GM21737 (cell line): ENCODE results near the gene TLK2.
"Not testable (repeated sequence)": the region's sequence is repeated elsewhere in the genome, so short reads cannot be mapped to it uniquely, and the experiment has no call there.

Source experiments
- ATAC-seq: cut with Tn5 transposase; IDR thresholded peaks from one replicate; pipeline ENCODE4 v1.9.1; 2021; ENCODE audit warnings: mild to moderate bottlenecking, moderate library complexity; ENCODE audit not compliant: unreplicated experiment

TLK2 gene

DNA sequence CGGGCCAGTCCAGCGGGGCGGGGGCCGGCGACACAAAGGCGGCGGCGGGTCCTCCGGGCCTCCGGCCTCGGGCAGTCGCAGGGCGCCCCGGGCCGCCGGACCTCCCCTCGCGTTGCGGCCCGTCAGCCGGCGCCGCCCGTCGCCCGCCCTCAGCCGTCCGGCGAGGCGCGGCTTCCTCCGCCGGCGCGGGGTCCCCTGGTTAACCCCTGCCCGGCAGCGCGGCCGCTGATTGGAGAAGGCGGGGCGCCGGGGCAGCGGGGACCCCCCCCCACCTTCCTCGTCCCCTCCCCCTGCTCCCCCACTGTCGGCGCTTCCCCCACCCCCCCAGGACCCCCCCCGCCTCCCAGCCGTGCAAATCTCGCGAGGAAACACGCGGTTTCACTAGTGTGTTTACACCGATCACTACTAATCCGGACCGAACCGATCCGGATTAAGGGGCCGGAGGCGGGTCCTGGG lies at the start of gene TLK2:
Gene TLK2 (plus strand): TSS at position 402 of the 456 bp plus-strand sequence. CDS start 2,301 bp downstream, outside the sequence.
- ATAC-seq, result peak; percentile 76

- ATAC-seq, result not testable (repeated sequence)
Measured at GRCh38 chr17:62435251-62435650, 43.4 kb upstream of the TLK2 start.

DNA sequence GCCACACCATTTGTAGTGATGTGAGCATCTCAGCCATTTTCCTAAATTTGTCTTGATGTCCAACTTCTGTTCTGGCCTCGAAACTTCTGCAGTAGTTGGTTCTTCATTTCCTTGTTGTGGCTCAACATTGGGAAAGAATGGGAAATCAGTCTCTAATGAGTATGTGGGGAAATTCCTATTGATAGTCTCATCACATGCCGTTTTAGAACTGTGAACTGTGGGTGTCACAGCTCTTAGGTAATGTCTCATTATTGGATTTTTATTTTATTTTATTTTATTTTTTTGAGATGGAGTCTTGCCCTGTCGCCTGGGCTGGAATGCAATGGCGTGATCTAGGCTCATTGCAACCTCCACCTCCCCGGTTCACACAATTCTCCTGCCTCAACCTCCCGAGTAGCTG lies 37.4 kb upstream of the TLK2 start:
- not testable (repeated sequence) for ATAC-seq

GRCh38 chr17:62444063-62444462 lies 34.6 kb upstream of the TLK2 start:
- no peak for ATAC-seq

- ATAC-seq, result not testable (repeated sequence)
Measured at GRCh38 chr17:62445791-62446190, 32.8 kb upstream of the TLK2 start.

- not testable (repeated sequence) for ATAC-seq
Measured at GRCh38 chr17:62452195-62452594, 26.4 kb upstream of the TLK2 start.

DNA sequence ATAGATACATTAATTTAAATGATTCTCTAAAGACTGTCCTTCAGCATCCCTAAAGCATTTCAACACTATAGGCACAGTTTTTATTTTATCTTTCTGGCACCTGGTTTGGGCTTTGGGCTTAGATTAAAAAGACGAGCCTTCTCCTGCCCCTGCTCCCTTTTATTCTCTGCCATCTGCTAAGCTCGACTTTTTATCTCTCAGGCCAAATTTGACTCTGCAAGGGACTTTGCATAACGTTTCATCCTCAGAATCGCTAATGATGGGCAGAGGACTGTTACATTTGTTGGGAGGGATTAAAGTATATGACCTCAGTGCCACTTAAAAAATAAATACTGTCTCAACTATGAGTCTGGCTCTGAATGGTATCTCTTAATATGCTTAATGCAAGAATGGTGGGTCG lies 25.6 kb upstream of the TLK2 start:
- not testable (repeated sequence) for ATAC-seq

- peak; percentile 31 for ATAC-seq
Measured at GRCh38 chr17:62453656-62454055, 25.0 kb upstream of the TLK2 start.

GRCh38 chr17:62454111-62454510 lies 24.5 kb upstream of the TLK2 start:
- peak; percentile 52 for ATAC-seq

DNA sequence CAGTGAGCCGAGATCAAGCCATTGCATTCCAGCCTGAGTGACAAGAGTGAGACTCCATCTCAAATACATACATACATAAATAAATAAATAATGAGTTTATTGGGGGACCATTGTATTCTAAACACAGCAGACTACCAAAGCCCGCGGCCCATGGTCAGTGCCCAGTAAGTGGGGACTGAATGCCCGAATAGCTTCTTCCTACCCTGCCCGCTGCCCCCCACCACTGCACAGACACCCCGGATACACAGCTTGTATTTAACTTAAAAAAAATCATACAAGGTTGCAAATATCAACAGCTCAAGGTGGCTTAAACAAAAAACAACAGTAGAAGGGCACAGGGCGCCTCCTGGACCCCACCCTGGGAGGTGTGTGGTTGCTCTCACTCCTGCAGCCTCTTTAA lies 22.6 kb upstream of the TLK2 start:
- no peak for ATAC-seq

DNA sequence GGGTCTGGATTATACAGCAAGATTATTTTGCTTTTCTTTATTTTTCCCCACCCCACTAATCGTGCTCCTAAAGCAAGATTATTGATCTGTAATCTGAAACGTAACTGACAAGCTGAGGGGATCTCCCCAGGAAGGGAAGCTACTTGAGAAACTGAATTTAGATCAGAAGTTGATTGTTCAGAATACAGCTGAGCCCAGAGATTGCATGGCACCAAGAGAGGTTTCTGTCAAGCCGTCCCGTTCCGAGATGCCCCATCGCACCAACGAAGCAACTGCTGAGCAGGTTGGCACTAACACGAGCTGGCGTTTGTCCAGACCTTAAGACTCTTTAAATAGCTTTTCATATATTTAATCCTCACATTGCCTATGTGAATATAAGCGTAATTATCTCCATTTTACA lies 20.1 kb upstream of the TLK2 start:
- not testable (repeated sequence) for ATAC-seq

GRCh38 chr17:62464422-62464821 lies 14.2 kb upstream of the TLK2 start:
- ATAC-seq, result not testable (repeated sequence)

DNA sequence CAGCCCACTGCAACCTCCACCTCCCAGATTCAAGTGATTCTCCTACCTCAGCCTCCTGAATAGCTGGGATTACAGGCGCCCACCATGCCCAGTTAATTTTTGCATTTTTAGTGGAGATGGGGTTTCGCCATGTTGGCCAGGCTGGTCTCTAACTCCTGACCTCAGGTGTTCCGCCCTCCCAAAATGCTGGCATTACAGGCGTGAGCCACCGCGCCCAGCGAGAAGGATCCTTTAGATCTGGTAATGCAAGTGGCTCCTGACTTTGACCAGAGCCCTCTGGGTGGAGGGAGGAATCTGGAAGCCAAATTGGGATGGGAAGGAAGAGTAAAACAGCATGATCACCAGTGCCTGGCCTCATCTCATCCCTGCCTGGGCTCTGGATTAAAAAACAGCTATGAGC lies 13.4 kb upstream of the TLK2 start:
- not testable (repeated sequence) for ATAC-seq

GRCh38 chr17:62470666-62471379 lies 7.8 kb upstream of the TLK2 start:
- ATAC-seq, result not testable (repeated sequence)

GRCh38 chr17:62471380-62471880 lies 7.2 kb upstream of the TLK2 start:
- not testable (repeated sequence) for ATAC-seq

- not testable (repeated sequence) for ATAC-seq
Measured at GRCh38 chr17:62473030-62473982, 5.3 kb upstream of the TLK2 start.

GRCh38 chr17:62477111-62477510 lies 1.5 kb upstream of the TLK2 start:
- ATAC-seq, result not testable (repeated sequence)

DNA sequence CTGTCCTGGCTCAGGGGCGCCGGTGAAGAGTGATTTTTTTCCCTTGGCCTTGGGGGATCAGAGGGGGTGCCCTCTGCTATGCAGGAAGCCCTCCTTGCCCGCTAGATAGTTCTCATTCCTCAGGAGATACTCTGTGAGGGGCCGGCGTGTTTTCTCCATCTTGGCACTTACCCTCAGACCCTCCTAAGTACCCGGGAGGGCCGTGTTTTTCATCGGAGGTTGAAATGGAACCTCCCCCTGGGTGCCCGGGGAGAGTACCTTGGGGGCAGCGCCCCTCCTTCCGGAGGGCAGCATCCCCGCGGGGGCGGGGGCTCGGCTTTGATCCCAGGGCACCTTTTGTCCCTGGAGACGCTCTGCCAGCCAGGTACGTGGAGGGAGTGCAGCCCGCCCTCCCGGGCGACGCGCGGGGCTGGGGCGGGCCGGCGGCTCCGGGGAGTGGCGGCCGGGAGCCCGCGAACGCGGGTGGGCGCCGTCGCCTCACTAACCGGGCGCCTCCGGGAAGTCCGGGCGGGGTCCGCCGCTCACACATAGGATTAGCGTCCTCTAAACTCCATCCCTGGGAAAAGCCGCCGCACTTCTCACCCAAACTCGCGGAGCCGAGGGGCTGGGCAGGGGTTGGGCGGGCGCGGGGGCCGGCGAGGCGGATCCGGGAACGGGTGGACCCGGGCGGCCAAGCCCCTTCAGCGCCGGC lies 762 bp upstream of the TLK2 start:
- ATAC-seq, result peak; percentile 31

DNA sequence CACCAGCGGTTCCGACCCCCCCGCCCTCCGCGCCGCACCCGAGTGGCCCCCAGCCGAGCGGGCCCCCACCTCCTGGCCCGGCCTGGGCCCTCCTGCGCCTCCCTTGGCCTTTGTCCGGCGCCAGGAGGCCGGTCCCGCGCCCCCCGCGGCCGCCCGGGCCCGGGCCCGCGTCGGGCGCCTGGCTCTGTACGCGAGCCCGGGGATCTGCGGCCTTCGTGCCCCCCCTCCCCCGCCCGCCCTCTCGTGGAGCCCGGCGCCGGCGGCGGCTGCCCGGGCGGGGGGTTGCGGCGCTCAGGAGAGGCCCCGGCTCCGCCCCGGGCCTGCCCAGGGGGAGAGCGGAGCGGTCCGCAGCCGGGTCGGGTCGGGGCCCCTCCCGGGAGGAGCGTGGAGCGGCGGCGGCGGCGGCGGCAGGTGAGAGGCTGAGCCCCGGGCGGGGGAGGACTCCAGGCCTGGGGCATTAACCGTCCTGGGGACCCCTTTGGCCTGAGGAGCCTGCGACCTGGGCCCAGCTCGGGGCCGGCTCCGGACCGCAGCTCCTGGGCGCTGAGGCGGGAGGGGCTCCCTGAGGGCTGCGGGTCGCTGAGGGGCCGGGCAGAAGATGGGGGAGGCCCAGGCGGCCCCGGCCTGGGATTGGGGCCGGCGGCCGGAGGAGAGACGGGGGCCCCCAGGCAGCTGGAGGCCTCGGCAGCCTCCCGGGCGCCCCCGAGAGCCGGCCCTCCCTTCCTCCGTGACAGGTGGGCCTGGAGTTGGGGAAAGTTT lies 434 bp downstream of the TLK2 start:
- peak; percentile 28 for ATAC-seq

DNA sequence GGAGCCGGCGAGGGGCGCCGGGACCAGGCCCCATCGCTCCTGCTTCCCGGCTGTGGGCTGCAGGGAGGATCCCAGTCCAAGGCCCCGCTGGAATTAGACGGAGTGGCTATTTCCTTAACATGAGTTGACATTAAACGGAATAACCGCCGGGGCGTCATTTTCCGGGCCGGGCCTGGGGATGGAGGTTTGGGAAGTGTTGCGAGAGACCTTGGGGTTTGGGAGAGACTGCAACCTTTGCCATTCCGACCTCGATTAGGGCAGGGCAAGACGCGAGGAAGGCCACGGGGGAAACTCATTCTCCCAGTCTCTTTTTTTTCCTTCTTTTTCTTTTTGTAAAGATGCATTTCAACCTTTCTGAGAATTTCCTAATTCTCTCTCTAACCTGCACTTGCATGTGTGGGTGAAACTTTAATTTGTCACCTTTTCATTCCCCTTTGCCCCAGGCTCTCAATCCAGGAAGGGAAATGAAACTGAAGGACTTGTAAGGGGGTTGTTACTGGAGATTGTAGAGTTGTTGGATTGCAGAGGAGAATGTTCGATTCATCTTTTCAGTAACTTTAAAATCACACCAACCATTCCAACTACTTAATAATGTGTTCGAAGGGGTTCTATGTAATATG lies 1.1 kb downstream of the TLK2 start:
- not testable (repeated sequence) for ATAC-seq
